ENCODE results near the gene DNM3.

Gene DNM3

DNA sequence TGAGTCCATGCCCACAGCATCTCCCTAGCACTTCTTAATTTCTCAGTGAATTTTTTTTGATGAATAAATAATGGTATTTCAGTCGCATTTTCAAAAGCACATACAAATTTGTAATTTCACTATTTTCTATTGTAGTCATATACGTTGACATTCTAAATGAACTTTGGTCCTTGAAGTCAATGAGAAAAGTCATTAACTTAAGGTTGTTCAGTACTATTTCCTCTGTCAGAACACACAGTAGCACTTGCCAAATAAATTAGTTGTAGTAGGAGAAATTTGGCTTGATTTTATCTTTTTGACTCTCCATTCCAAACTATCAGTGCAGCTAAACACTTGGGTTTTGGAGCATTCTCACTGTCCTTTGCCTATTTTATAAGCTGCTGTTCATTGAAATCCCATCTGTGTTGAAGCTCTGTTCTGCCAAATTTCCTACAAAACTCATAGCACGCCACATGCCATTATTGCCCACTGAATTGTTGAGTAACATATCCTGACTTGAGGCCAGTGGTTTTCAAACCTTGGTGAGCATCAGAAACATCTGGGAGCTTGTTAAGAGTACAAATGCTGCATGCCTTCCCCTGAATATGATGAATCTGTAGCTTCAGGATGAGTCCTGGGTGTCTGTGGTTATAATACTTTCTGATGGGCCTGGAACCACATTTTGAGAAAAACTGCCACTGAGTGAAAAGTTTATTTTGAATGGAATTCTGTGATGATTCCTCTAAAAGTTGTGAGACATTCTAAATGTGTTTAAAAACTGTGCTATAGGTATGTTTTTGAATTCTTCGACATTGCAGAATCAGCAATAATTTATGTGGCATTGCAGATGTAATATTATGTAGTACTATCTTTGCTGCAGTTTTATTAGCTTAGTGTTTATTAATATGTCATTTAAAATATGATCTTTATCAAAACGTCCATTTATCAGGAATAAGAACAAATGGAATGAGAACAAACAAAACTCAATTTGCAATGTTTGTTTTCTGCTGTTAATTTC lies 78.9 kb downstream of the DNM3 start:
- DNase-seq (ENCODE audit: low read depth in 2 of 2) = no peak

DNA sequence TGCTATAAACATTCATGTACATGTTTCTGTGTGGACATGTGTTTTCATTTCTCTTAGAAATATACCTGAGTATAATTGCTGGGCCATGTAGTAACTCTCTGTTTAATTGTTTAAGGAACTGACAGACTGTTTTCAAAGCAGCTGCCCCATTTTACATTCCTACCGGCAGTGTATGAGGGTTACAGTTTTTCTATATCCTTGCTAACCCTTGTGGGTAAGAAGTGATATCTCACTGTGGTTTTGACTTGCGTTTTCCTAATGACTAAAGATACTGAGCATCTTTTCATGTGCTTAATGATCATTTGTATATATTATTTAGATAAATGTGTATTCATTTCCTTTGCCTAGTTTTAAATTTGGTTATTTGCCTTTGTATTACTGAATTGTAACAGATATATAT lies 81.7 kb downstream of the DNM3 start:
- no peak for DNase-seq (ENCODE audit: low read depth in 2 of 2)

DNA sequence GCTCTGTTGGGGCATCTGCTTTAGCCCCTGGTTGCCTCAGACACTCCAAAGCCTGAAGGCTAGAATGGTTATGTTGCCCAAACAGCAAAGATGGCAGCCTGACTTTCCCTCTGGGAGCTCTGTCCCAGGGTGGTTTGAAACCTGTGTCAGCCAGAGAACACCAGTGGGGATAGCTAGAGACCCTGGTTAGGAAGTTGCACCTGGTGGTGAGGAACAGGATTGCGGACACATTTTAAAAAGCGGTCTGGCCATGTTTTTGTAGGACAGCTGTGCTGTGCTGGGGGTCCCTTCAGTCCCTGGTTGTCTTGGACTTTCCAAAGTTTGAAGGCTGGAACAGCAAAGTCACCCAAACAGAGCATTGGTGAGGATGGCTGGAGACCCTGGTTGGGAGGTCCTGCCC lies 87.8 kb downstream of the DNM3 start:
- peak in 1 of 2 donors; percentile 1 for DNase-seq (ENCODE audit: low read depth in 2 of 2)

GRCh38 chr1:171931752-171932151 lies 90.5 kb downstream of the DNM3 start:
- DNase-seq (ENCODE audit: low read depth in 2 of 2) = no peak

- no peak for DNase-seq (ENCODE audit: low read depth in 2 of 2)
Observed at GRCh38 chr1:171934664-171935063, 93.4 kb downstream of the DNM3 start.

- no peak for DNase-seq (ENCODE audit: low read depth in 2 of 2)
Observed at GRCh38 chr1:171935086-171935485, 93.8 kb downstream of the DNM3 start.

DNA sequence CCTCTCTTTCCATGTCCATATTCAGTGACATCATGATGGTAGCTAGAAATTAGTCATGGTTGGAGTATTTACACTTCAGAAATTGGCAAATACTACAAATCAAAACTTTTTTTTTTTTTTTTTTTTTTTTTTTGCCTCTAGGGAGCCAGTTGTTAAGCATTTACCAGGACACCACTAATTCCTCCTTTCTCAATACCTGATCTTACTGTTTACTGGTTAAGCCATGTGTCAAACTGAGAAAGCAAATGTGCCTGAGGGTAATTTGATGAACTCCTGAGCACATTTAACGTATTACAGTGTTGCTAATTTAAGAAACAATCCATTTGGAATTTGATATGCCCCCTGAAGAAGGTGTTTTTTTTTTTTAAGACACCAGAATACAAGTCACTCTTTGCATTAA lies 94.4 kb downstream of the DNM3 start:
- DNase-seq (ENCODE audit: low read depth in 2 of 2) = no peak

- DNase-seq (ENCODE audit: low read depth in 2 of 2) = no peak
Observed at GRCh38 chr1:171937938-171938337, 96.6 kb downstream of the DNM3 start.

DNA sequence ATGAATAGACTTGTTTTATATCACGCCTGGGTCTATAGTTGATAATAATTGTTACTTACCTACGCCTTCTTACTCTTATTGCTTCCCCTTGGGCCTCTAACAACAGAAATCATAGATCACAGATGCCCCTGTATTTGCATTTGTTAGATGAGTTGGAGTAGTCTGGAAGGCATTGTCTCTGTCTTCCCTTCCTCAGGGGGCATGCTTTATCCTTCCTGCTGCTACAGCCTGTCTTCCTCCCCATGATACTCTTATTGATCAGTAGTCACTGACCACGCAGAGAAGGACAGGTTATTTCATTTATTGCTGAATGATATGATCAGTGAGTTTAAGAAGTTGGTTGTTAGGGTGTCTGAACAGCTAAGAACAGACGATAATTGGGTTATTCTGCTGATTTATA lies 98.4 kb downstream of the DNM3 start:
- no peak for DNase-seq (ENCODE audit: low read depth in 2 of 2)

DNA sequence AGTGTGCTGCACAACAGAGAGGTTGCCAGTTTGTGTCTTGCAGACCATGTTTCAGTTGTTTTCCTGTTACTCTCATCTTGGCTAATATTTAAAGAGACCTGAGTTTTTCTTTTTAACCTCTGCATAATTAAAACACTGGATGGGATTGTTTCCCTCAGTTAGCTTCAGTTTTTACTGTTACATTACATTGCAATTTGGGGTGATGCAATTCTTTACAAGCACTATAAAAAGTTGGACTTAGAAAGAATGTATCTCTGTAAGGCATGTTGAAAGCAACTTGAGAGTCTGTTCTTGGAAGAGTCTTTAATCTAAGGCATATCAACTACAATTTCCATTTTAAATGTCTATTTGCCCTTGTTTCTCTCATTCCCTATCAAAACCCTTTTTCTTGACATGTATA lies 99.1 kb downstream of the DNM3 start:
- no peak for DNase-seq (ENCODE audit: low read depth in 2 of 2)

GRCh38 chr1:171941920-171942319 lies 100.6 kb downstream of the DNM3 start:
- DNase-seq (ENCODE audit: low read depth in 2 of 2) = no peak

GRCh38 chr1:171943973-171944561 lies 102.8 kb downstream of the DNM3 start:
- no peak for DNase-seq (ENCODE audit: low read depth in 2 of 2)

DNA sequence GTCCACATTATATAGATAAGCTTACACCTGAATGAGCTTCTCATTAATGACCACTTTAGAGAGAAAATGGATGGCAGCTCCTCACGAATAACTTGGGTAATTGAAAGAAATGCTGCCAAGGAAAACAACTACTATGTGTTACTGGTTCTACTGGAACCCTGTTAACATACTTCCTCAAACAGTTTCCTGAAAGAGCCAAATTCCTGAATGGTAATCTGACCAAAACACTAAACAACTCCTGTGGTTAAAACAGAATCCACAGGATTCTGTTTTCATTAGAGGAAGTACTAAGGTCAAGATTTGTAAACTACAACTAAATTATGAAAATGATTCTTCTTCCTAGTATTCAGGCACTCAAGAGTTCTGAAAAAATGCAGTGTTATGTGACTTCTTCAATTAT lies 107.2 kb downstream of the DNM3 start:
- no peak for DNase-seq (ENCODE audit: low read depth in 2 of 2)

GRCh38 chr1:171949316-171949715 lies 108.0 kb downstream of the DNM3 start:
- no peak for DNase-seq (ENCODE audit: low read depth in 2 of 2)

DNA sequence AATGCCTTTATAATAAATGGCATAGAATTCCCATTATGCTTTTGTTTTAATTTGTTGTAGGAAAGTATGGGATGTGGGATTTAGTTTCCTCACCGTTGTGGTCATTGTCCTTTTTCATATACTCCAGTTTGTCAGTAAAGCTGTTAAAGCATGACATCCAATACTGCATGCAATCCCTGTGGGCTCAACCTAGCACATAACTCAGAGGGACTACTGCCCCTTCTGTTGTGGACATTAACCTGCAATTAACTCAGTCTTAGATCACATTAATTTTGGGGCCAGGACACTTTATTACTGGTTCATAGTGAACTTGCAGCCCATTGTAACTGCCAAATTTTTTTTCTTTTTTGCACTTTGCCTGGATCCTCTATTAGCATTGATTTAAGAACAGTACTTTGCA lies 112.5 kb downstream of the DNM3 start:
- DNase-seq (ENCODE audit: low read depth in 2 of 2) = no peak

- no peak for DNase-seq (ENCODE audit: low read depth in 2 of 2)
Observed at GRCh38 chr1:171954361-171954760, 113.1 kb downstream of the DNM3 start.

GRCh38 chr1:171961861-171962260 lies 120.6 kb downstream of the DNM3 start:
- DNase-seq (ENCODE audit: low read depth in 2 of 2) = no peak

DNA sequence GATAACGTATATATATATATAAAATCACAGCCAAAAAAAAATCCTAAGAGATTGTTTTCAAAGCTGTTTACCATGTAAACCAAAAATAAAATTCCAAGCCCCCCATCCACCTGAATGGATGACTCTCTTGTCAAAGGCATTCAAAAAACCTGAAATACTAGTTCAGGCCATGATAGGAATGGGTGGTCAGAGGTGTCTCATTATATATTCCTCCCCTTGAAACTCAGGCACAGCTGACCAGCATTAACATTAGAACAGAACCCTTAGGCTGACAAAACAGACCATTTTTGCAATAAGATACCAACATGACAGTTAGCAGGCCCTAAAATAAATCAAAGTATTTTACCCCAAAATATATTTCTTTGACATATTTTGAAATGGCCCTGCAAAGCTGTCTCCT lies 122.5 kb downstream of the DNM3 start:
- no peak for DNase-seq (ENCODE audit: low read depth in 2 of 2)

GRCh38 chr1:171965777-171966176 lies 124.5 kb downstream of the DNM3 start:
- DNase-seq (ENCODE audit: low read depth in 2 of 2) = no peak

GRCh38 chr1:171966426-171967220 lies 125.3 kb downstream of the DNM3 start:
- DNase-seq (ENCODE audit: low read depth in 2 of 2) = no peak

- DNase-seq (ENCODE audit: low read depth in 2 of 2) = no peak
Observed at GRCh38 chr1:171969226-171969625, 127.9 kb downstream of the DNM3 start.

GRCh38 chr1:171969813-171970212 lies 128.5 kb downstream of the DNM3 start:
- DNase-seq (ENCODE audit: low read depth in 2 of 2) = no peak

All from stimulated activated CD4-positive, alpha-beta T cell treated with anti-CD3 and anti-CD28 coated beads, Interleukin-4, amount 100 ng/mL, for 48 hours (primary cell).